ENCODE measurements around the gene BRD3OS. TPM values are rescaled to one million over a fixed set of nuclear protein-coding genes. Genes with fewer than 3 reads are reported as not detected.

BRD3OS gene
- total RNA-seq, 1 donor from 2014 or later = 31.6 TPM

GRCh38 chr9:133999851-134000265, 25.4 kb upstream of the BRD3OS start:
- no peak overlapping the region for H3K27ac Mint-ChIP-seq (ENCODE audit: unreplicated experiment)

GRCh38 chr9:134002796-134003195, 22.5 kb upstream of the BRD3OS start:
- no peak overlapping the region for H3K27ac Mint-ChIP-seq (ENCODE audit: unreplicated experiment)
- H3K36me3 Mint-ChIP-seq (ENCODE audit: unreplicated experiment) = no peaks in the 10 kb centered on the region
- H3K9me3 Mint-ChIP-seq (ENCODE audit: unreplicated experiment) = peaks cover 2% of the 10 kb centered on the region
- no peak overlapping the region for H3K4me3 Mint-ChIP-seq (ENCODE audit: unreplicated experiment)
- H3K27me3 Mint-ChIP-seq (ENCODE audit: unreplicated experiment) = peaks cover 8% of the 10 kb centered on the region
- TF ChIP-seq CTCF (IDR thresholded peaks at IDR 0.05; ENCODE audit: partially characterized antibody, unreplicated experiment) = no peak
- DNase-seq = no peak
- H3K4me1 Mint-ChIP-seq (ENCODE audit: low read depth, unreplicated experiment) = no peaks in the 10 kb centered on the region

More at GRCh38 chr9:133999851-134000265, 25.4 kb upstream of the BRD3OS start:
- H3K9me3 Mint-ChIP-seq (ENCODE audit: unreplicated experiment) = peaks cover 2% of the 10 kb centered on the region
- TF ChIP-seq CTCF (IDR thresholded peaks at IDR 0.05; ENCODE audit: partially characterized antibody, unreplicated experiment) = no peak
- H3K4me3 Mint-ChIP-seq (ENCODE audit: unreplicated experiment) = no peak overlapping the region
- no peaks in the 10 kb centered on the region for H3K36me3 Mint-ChIP-seq (ENCODE audit: unreplicated experiment)
- H3K27me3 Mint-ChIP-seq (ENCODE audit: unreplicated experiment) = peaks cover 3% of the 10 kb centered on the region
- H3K4me1 Mint-ChIP-seq (ENCODE audit: low read depth, unreplicated experiment) = peaks cover 3% of the 10 kb centered on the region
- DNase-seq = no peak

GRCh38 chr9:134003237-134003636, 22.0 kb upstream of the BRD3OS start:
- peak overlapping the region; percentile 14 for H3K27ac Mint-ChIP-seq (ENCODE audit: unreplicated experiment)
- H3K36me3 Mint-ChIP-seq (ENCODE audit: unreplicated experiment) = no peaks in the 10 kb centered on the region
- DNase-seq = no peak
- no peaks in the 10 kb centered on the region for H3K4me1 Mint-ChIP-seq (ENCODE audit: low read depth, unreplicated experiment)
- TF ChIP-seq CTCF (IDR thresholded peaks at IDR 0.05; ENCODE audit: partially characterized antibody, unreplicated experiment) = no peak
- H3K9me3 Mint-ChIP-seq (ENCODE audit: unreplicated experiment) = peaks cover 2% of the 10 kb centered on the region
- peaks cover 8% of the 10 kb centered on the region for H3K27me3 Mint-ChIP-seq (ENCODE audit: unreplicated experiment)
- H3K4me3 Mint-ChIP-seq (ENCODE audit: unreplicated experiment) = no peak overlapping the region

GRCh38 chr9:134004131-134004873, 21.0 kb upstream of the BRD3OS start:
- no peak for TF ChIP-seq CTCF (IDR thresholded peaks at IDR 0.05; ENCODE audit: partially characterized antibody, unreplicated experiment)
- no peaks in the 10 kb centered on the region for H3K36me3 Mint-ChIP-seq (ENCODE audit: unreplicated experiment)
- DNase-seq = no peak
- H3K27me3 Mint-ChIP-seq (ENCODE audit: unreplicated experiment) = peaks cover 8% of the 10 kb centered on the region
- H3K27ac Mint-ChIP-seq (ENCODE audit: unreplicated experiment) = no peak overlapping the region
- no peaks in the 10 kb centered on the region for H3K4me1 Mint-ChIP-seq (ENCODE audit: low read depth, unreplicated experiment)
- H3K4me3 Mint-ChIP-seq (ENCODE audit: unreplicated experiment) = no peak overlapping the region
- H3K9me3 Mint-ChIP-seq (ENCODE audit: unreplicated experiment) = peaks cover 2% of the 10 kb centered on the region

- peaks cover 9% of the 10 kb centered on the region for H3K27me3 Mint-ChIP-seq (ENCODE audit: unreplicated experiment)
- DNase-seq = no peak
- TF ChIP-seq CTCF (IDR thresholded peaks at IDR 0.05; ENCODE audit: partially characterized antibody, unreplicated experiment) = no peak
- no peaks in the 10 kb centered on the region for H3K36me3 Mint-ChIP-seq (ENCODE audit: unreplicated experiment)
- no peaks in the 10 kb centered on the region for H3K4me1 Mint-ChIP-seq (ENCODE audit: low read depth, unreplicated experiment)
- peaks cover 4% of the 10 kb centered on the region for H3K9me3 Mint-ChIP-seq (ENCODE audit: unreplicated experiment)
- H3K27ac Mint-ChIP-seq (ENCODE audit: unreplicated experiment) = no peak overlapping the region
- H3K4me3 Mint-ChIP-seq (ENCODE audit: unreplicated experiment) = no peak overlapping the region
Measured at GRCh38 chr9:134004881-134005280, 20.4 kb upstream of the BRD3OS start.

Measured in glutamatergic neuron (in vitro differentiated cells).